Astrocyte of the spinal cord (primary cell): ENCODE data around the gene AURKB.
"Not testable (repeated sequence)": the region's sequence is repeated elsewhere in the genome, so short reads cannot be mapped to it uniquely, and the experiment has no call there.

Experiments
- DNase-seq: peaks from one replicate; pipeline ENCODE4 v3.0.0; 2011; ENCODE audit warnings: low read depth, low spot score
- H3K4me3 ChIP-seq: 2 replicates; pipeline ENCODE4 v1.5.1; 2011; ENCODE audit warnings: low read depth, mild to moderate bottlenecking, low read length, moderate library complexity
- CTCF ChIP-seq: IDR thresholded peaks from 2 replicates; pipeline ENCODE4 v1.5.1; 2012; ENCODE audit warnings: low read depth, mild to moderate bottlenecking, low read length, inconsistent platforms
- in situ Hi-C: cut with HindIII; loops from 2 replicates; pipeline ENCODE4 v1.10.0; 2017; ENCODE audit warnings: low sequenced_read_pairs

AURKB gene

GRCh38 chr17:8253801-8254200, 43.4 kb upstream of the AURKB start:
- in situ Hi-C loops: no loop called here
- DNase-seq: peak; percentile 6
- H3K4me3 ChIP-seq: no peak overlapping the region
- TF ChIP-seq CTCF: peak; percentile 20

GRCh38 chr17:8251411-8251810, 41.0 kb upstream of the AURKB start:
- H3K4me3 ChIP-seq, in situ Hi-C loops: not testable (repeated sequence)

GRCh38 chr17:8249621-8250500, 39.5 kb upstream of the AURKB start:
- DNase-seq: no peak

More at GRCh38 chr17:8251411-8251810, 41.0 kb upstream of the AURKB start:
- not testable (repeated sequence) for DNase-seq

GRCh38 chr17:8248751-8249607, 38.6 kb upstream of the AURKB start, which contains the start of gene PFAS:
TSS of gene PFAS (plus strand) at chr17:8249289. CDS start at chr17:8253938, 4,649 bp downstream.
- TF ChIP-seq CTCF: no peak
- DNase-seq: peak; percentile 90
- H3K4me3 ChIP-seq: peak within 1 kb of the TSS; percentile 99
- in situ Hi-C loops: no loop called here

More at GRCh38 chr17:8249621-8250500, 39.5 kb upstream of the AURKB start:
- in situ Hi-C loops: no loop called here
- TF ChIP-seq CTCF: no peak
- H3K4me3 ChIP-seq: peak overlapping the region; percentile 99

GRCh38 chr17:8244768-8245167, 34.4 kb upstream of the AURKB start:
- in situ Hi-C loops: no loop called here
- TF ChIP-seq CTCF: no peak
- no peak for DNase-seq
- H3K4me3 ChIP-seq: no peak overlapping the region

GRCh38 chr17:8243827-8244226, 33.5 kb upstream of the AURKB start:
- in situ Hi-C loops: no loop called here
- no peak for TF ChIP-seq CTCF
- no peak overlapping the region for H3K4me3 ChIP-seq
- DNase-seq: no peak
